GM21529 (cell line): ENCODE results near the gene AP4M1.

ENCODE experiments used
- ATAC-seq: cut with Tn5 transposase; IDR thresholded peaks from one replicate; pipeline ENCODE4 v1.9.1; 2021; ENCODE audit not compliant: unreplicated experiment

The AP4M1 gene

DNA sequence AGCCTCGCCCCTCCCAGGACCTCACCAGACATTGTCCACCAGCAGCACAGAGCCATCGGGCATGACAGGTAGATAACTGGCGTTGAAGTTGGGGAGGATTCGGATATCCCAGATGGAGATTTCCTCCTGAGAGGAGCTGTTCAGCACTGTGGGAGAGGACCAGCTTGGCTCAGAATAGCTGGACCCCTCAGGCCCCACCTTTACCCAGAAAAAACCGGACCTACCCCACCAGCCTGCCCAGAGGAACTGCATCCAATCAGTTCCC, 55.6 kb downstream of the AP4M1 start:
- no peak for ATAC-seq

- no peak for ATAC-seq
These were observed 56.1 kb downstream of the AP4M1 start for GRCh38 chr7:100157334-100158228.
